ENCODE measurements around the gene CTDSPL. TPM values are rescaled to one million over a fixed set of nuclear protein-coding genes. Genes with fewer than 3 reads are reported as not detected.
"Not testable (repeated sequence)": the region's sequence is repeated elsewhere in the genome, so short reads cannot be mapped to it uniquely, and the experiment has no call there.

The CTDSPL gene
- total RNA-seq, 1 experiment from 2014 or later: 7.3 TPM

- DNase-seq (ENCODE audit: low read depth): peak; percentile 46
These were observed 105.7 kb downstream of the CTDSPL start for GRCh38 chr3:37967260-37967881.

GRCh38 chr3:37968199-37968598, 106.5 kb downstream of the CTDSPL start:
- no peak for DNase-seq (ENCODE audit: low read depth)

GRCh38 chr3:37968813-37969595, 107.3 kb downstream of the CTDSPL start:
- no peak for DNase-seq (ENCODE audit: low read depth)

- DNase-seq (ENCODE audit: low read depth): no peak
These were observed 108.0 kb downstream of the CTDSPL start for GRCh38 chr3:37969596-37970100.

- no peak for DNase-seq (ENCODE audit: low read depth)
These were observed 109.1 kb downstream of the CTDSPL start for GRCh38 chr3:37970802-37971201.

GRCh38 chr3:37971467-37971866, 109.8 kb downstream of the CTDSPL start:
- DNase-seq (ENCODE audit: low read depth): no peak

- DNase-seq (ENCODE audit: low read depth): not testable (repeated sequence)
These were observed 110.4 kb downstream of the CTDSPL start for GRCh38 chr3:37972056-37972455.

GRCh38 chr3:37973246-37974054, 111.8 kb downstream of the CTDSPL start:
- DNase-seq (ENCODE audit: low read depth): no peak

- DNase-seq (ENCODE audit: low read depth): peak; percentile 55
These were observed 112.7 kb downstream of the CTDSPL start for GRCh38 chr3:37974121-37975083.

GRCh38 chr3:37979541-37980461, 118.1 kb downstream of the CTDSPL start:
- DNase-seq (ENCODE audit: low read depth): no peak

- no peak for DNase-seq (ENCODE audit: low read depth)
These were observed 119.0 kb downstream of the CTDSPL start for GRCh38 chr3:37980462-37981347.

GRCh38 chr3:37981348-37981664, 119.6 kb downstream of the CTDSPL start:
- no peak for DNase-seq (ENCODE audit: low read depth)

- DNase-seq (ENCODE audit: low read depth): no peak
These were observed 120.7 kb downstream of the CTDSPL start for GRCh38 chr3:37982331-37982730.

GRCh38 chr3:37984051-37984450, 122.4 kb downstream of the CTDSPL start:
- DNase-seq (ENCODE audit: low read depth): no peak

- no peak for DNase-seq (ENCODE audit: low read depth)
These were observed 122.9 kb downstream of the CTDSPL start for GRCh38 chr3:37984596-37984995.

GRCh38 chr3:37985637-37986320, 124.1 kb downstream of the CTDSPL start:
- no peak for DNase-seq (ENCODE audit: low read depth)

- DNase-seq (ENCODE audit: low read depth): no peak
These were observed 125.0 kb downstream of the CTDSPL start for GRCh38 chr3:37986479-37987314.

- no peak for DNase-seq (ENCODE audit: low read depth)
These were observed 125.6 kb downstream of the CTDSPL start for GRCh38 chr3:37987315-37987697.
